ENCODE data around the gene SRC. TPM values are rescaled to one million over a fixed set of nuclear protein-coding genes. Genes with fewer than 3 reads are reported as not detected.

Gene SRC
- total RNA-seq, 1 experiment from 2014 or later = 7.6 TPM

- H3K27me3 ChIP-seq (replicated peaks) = no peaks in the 10 kb centered on the region
- H3K4me1 ChIP-seq (replicated peaks) = peaks cover 24% of the 10 kb centered on the region
- H3K4me3 ChIP-seq = peak overlapping the region; percentile 64
- no peaks in the 10 kb centered on the region for H3K9me3 ChIP-seq (replicated peaks)
- DNase-seq (ENCODE audit: low read depth in 1 of 2, low spot score in 2 of 2) = no peak
- peaks cover 9% of the 10 kb centered on the region for H3K36me3 ChIP-seq
- H3K27ac ChIP-seq = no peak overlapping the region
Observed at GRCh38 chr20:37346535-37347346, 801 bp downstream of the SRC start.

GRCh38 chr20:37347347-37347823 is 1.4 kb downstream of the SRC start:
- Histone ChIP-seq H3K4me1 (replicated peaks) (peaks cover 23% of the 10 kb centered on the region), H3K27ac (no peak overlapping the region), H3K36me3 (peaks cover 9% of the 10 kb centered on the region), H3K9me3 (replicated peaks) (no peaks in the 10 kb centered on the region), H3K4me3 (peak overlapping the region; percentile 64), H3K27me3 (replicated peaks) (no peaks in the 10 kb centered on the region)
- DNase-seq (ENCODE audit: low read depth in 1 of 2, low spot score in 2 of 2) = no peak

- DNase-seq (ENCODE audit: low read depth in 1 of 2, low spot score in 2 of 2) = no peak
- Histone ChIP-seq H3K9me3 (replicated peaks) (no peaks in the 10 kb centered on the region), H3K27me3 (replicated peaks) (no peaks in the 10 kb centered on the region), H3K4me1 (replicated peaks) (peaks cover 15% of the 10 kb centered on the region), H3K4me3 (no peak overlapping the region), H3K36me3 (peaks cover 9% of the 10 kb centered on the region), H3K27ac (no peak overlapping the region)
Observed at GRCh38 chr20:37347891-37348791, 2.2 kb downstream of the SRC start.

- Histone ChIP-seq H3K9me3 (replicated peaks) (no peaks in the 10 kb centered on the region), H3K4me3 (no peak overlapping the region), H3K27me3 (replicated peaks) (no peaks in the 10 kb centered on the region), H3K4me1 (replicated peaks) (peaks cover 10% of the 10 kb centered on the region), H3K36me3 (peaks cover 9% of the 10 kb centered on the region), H3K27ac (no peak overlapping the region)
- no peak for DNase-seq (ENCODE audit: low read depth in 1 of 2, low spot score in 2 of 2)
Observed at GRCh38 chr20:37348792-37349516, 3.0 kb downstream of the SRC start.

- peaks cover 10% of the 10 kb centered on the region for H3K4me1 ChIP-seq (replicated peaks)
- peaks cover 9% of the 10 kb centered on the region for H3K36me3 ChIP-seq
- H3K27ac ChIP-seq = no peak overlapping the region
- no peaks in the 10 kb centered on the region for H3K9me3 ChIP-seq (replicated peaks)
- H3K4me3 ChIP-seq = no peak overlapping the region
- no peaks in the 10 kb centered on the region for H3K27me3 ChIP-seq (replicated peaks)
- DNase-seq (ENCODE audit: low read depth in 1 of 2, low spot score in 2 of 2) = no peak
Observed at GRCh38 chr20:37349517-37350491, 3.9 kb downstream of the SRC start.

- Histone ChIP-seq H3K27ac (no peak overlapping the region), H3K4me3 (no peak overlapping the region), H3K4me1 (replicated peaks) (peaks cover 5% of the 10 kb centered on the region), H3K36me3 (peaks cover 9% of the 10 kb centered on the region), H3K27me3 (replicated peaks) (no peaks in the 10 kb centered on the region), H3K9me3 (replicated peaks) (no peaks in the 10 kb centered on the region)
- DNase-seq (ENCODE audit: low read depth in 1 of 2, low spot score in 2 of 2) = no peak
Observed at GRCh38 chr20:37350649-37351574, 5.0 kb downstream of the SRC start.

- no peak for DNase-seq (ENCODE audit: low read depth in 1 of 2, low spot score in 2 of 2)
- peaks cover 1% of the 10 kb centered on the region for H3K4me1 ChIP-seq (replicated peaks)
- H3K4me3 ChIP-seq = no peak overlapping the region
- no peaks in the 10 kb centered on the region for H3K9me3 ChIP-seq (replicated peaks)
- H3K27ac ChIP-seq = no peak overlapping the region
- peaks cover 6% of the 10 kb centered on the region for H3K36me3 ChIP-seq
- no peaks in the 10 kb centered on the region for H3K27me3 ChIP-seq (replicated peaks)
Observed at GRCh38 chr20:37351689-37352607, 6.0 kb downstream of the SRC start.

GRCh38 chr20:37352608-37352980 is 6.7 kb downstream of the SRC start:
- Histone ChIP-seq H3K9me3 (replicated peaks) (no peaks in the 10 kb centered on the region), H3K4me3 (no peak overlapping the region), H3K27ac (no peak overlapping the region), H3K27me3 (replicated peaks) (no peaks in the 10 kb centered on the region), H3K36me3 (peaks cover 5% of the 10 kb centered on the region), H3K4me1 (replicated peaks) (no peaks in the 10 kb centered on the region)
- no peak for DNase-seq (ENCODE audit: low read depth in 1 of 2, low spot score in 2 of 2)

GRCh38 chr20:37353285-37353849 is 7.4 kb downstream of the SRC start:
- peaks cover 5% of the 10 kb centered on the region for H3K36me3 ChIP-seq
- no peaks in the 10 kb centered on the region for H3K9me3 ChIP-seq (replicated peaks)
- no peak overlapping the region for H3K4me3 ChIP-seq
- no peaks in the 10 kb centered on the region for H3K27me3 ChIP-seq (replicated peaks)
- DNase-seq (ENCODE audit: low read depth in 1 of 2, low spot score in 2 of 2) = no peak
- H3K27ac ChIP-seq = no peak overlapping the region
- H3K4me1 ChIP-seq (replicated peaks) = no peaks in the 10 kb centered on the region

- H3K4me3 ChIP-seq = no peak overlapping the region
- H3K9me3 ChIP-seq (replicated peaks) = no peaks in the 10 kb centered on the region
- H3K27me3 ChIP-seq (replicated peaks) = no peaks in the 10 kb centered on the region
- H3K27ac ChIP-seq = no peak overlapping the region
- no peaks in the 10 kb centered on the region for H3K4me1 ChIP-seq (replicated peaks)
- DNase-seq (ENCODE audit: low read depth in 1 of 2, low spot score in 2 of 2) = no peak
- peaks cover 5% of the 10 kb centered on the region for H3K36me3 ChIP-seq
Observed at GRCh38 chr20:37354210-37355195, 8.6 kb downstream of the SRC start.
